CD4-positive, alpha-beta memory T cell (primary cell): ENCODE data around the gene CTTNBP2NL. TPM values are rescaled to one million over a fixed set of nuclear protein-coding genes. Genes with fewer than 3 reads are reported as not detected.
"Not testable (repeated sequence)": the region's sequence is repeated elsewhere in the genome, so short reads cannot be mapped to it uniquely, and the experiment has no call there.

Experiments used
- CTCF ChIA-PET: fragments of 350-600 bp; sonication (Branson Sonifier 250); formaldehyde crosslinking; loops from one replicate; lab custom pipeline; 2021; ENCODE audit warnings: inconsistent platforms; ENCODE audit not compliant: partially characterized antibody; lab: Charles Lee
- POLR2A ChIA-PET: fragments of 350-600 bp; sonication (Branson Sonifier 250); formaldehyde crosslinking; loops from one replicate; lab custom pipeline; 2021; ENCODE audit not compliant: partially characterized antibody; lab: Charles Lee
- DNase-seq, 5 donors: peaks; one replicate each; pipeline versions ENCODE4 v3.0.0 to v3.0.0-alpha.2; 2020 to 2022; ENCODE audit warnings: mixed read lengths in 1 of 5
- H3K27ac ChIP-seq: one replicate; pipeline ENCODE4 v1.7.0; 2013; ENCODE audit warnings: low read depth, low read length
- H3K27me3 ChIP-seq: 2 replicates; pipeline ENCODE4 v1.7.0; 2013; ENCODE audit warnings: mild to moderate bottlenecking, low read length, moderate library complexity; ENCODE audit not compliant: insufficient read depth
- H3K36me3 ChIP-seq: 2 replicates; pipeline ENCODE4 v1.7.0; 2013; ENCODE audit warnings: mild to moderate bottlenecking, low read length, moderate library complexity; ENCODE audit not compliant: insufficient read depth
- H3K4me1 ChIP-seq: 2 replicates; pipeline ENCODE4 v1.7.0; 2013; ENCODE audit warnings: mild to moderate bottlenecking, low read length, moderate library complexity; ENCODE audit not compliant: insufficient read depth
- H3K4me3 ChIP-seq, 2 donors: one replicate each; pipeline ENCODE4 v1.7.0; 2013; ENCODE audit warnings: low read length in 2 of 2, mild to moderate bottlenecking in 1 of 2
- H3K9me3 ChIP-seq, 2 donors: one replicate each; pipeline ENCODE4 v1.7.0; 2013; ENCODE audit warnings: low read length in 2 of 2, control low read depth in 1 of 2; ENCODE audit not compliant: control insufficient read depth in 1 of 2
- H3K27ac Mint-ChIP-seq, 7 donors: one replicate each; pipeline ENCODE4 v1.8.0; 2020 to 2021; ENCODE audit warnings: mixed read lengths in 7 of 7, mild to moderate bottlenecking in 6 of 7, inconsistent platforms in 3 of 7, moderate library complexity in 3 of 7
- H3K27me3 Mint-ChIP-seq, 2 donors: one replicate each; pipeline ENCODE4 v1.8.0; 2020 to 2021; ENCODE audit warnings: mixed read lengths in 2 of 2
- H3K36me3 Mint-ChIP-seq, 2 donors: one replicate each; pipeline ENCODE4 v1.8.0; 2020 to 2021; ENCODE audit warnings: mixed read lengths in 2 of 2, inconsistent platforms in 1 of 2, mild to moderate bottlenecking in 1 of 2
- H3K4me1 Mint-ChIP-seq, 4 donors: one replicate each; pipeline ENCODE4 v1.8.0; 2020 to 2021; ENCODE audit warnings: mixed read lengths in 4 of 4, mild to moderate bottlenecking in 1 of 4
- H3K4me3 Mint-ChIP-seq, 8 donors: one replicate each; pipeline ENCODE4 v1.8.0; 2020 to 2021; ENCODE audit warnings: mixed read lengths in 8 of 8, mild to moderate bottlenecking in 7 of 8, moderate library complexity in 6 of 8, inconsistent platforms in 3 of 8
- H3K9me3 Mint-ChIP-seq, 8 donors: one replicate each; pipeline ENCODE4 v1.8.0; 2020 to 2021; ENCODE audit warnings: mixed read lengths in 8 of 8, mild to moderate bottlenecking in 5 of 8, inconsistent platforms in 3 of 8, moderate library complexity in 1 of 8
- intact Hi-C: fragments of 100-400 bp; cut with micrococcal nuclease; formaldehyde crosslinking; loops from one replicate; pipeline ENCODE4 v1.15.1; 2023
- polyA plus RNA-seq, 2 donors: library from polyadenylated mRNA; unstranded; fragments of 300-500 nt; fragmentation: Illumina TruSeq; gene quantifications; one replicate each; pipeline ENCODE4 v1.2.3, GENCODE V29; 2021
- total RNA-seq, 2 experiments: library from RNA; stranded (reverse); gene quantifications; one replicate each; pipeline ENCODE4 v1.2.3, GENCODE V29; 2021

Gene CTTNBP2NL
- total and polyA plus RNA-seq, 4 experiments from 2014 or later, result 0.24 to 0.84 (median 0.47) TPM; not detected in 1

DNA sequence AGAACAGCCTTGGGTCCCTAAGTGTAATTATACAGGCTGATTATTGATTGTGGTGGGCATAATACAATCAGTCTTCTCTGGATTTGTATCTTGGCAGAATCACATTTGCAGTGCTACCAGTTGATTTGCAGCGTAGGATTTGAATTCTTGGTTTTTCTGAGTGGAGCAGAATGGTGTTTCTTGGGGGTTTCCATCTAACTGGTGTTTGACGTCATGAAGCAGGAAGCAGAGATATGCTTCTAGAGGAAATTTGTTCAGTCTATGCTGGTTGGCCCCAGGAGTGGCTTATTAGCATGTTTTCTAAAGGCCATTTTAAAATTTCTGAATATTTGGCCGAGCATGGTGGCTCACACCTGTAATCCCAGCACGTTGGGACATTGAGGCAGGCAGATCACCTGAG lies 3.4 kb downstream of the CTTNBP2NL start:
- Histone ChIP-seq H3K36me3 (no peaks in the 10 kb centered on the region), H3K27me3 (no peaks in the 10 kb centered on the region), H3K4me3 (no peak overlapping the region), H3K4me1 (peaks cover 15% of the 10 kb centered on the region), H3K9me3 (no peaks in the 10 kb centered on the region), H3K27ac (no peak overlapping the region)
- Mint-ChIP-seq H3K4me1 (peaks cover 12 to 23% (median 16%) of the 10 kb centered on the region in 4 donors), H3K9me3 (no peaks in the 10 kb centered on the region), H3K27me3 (peaks cover 0 to 11% of the 10 kb centered on the region in 2 donors), H3K4me3 (no peak overlapping the region), H3K36me3 (peaks cover 0 to 5% of the 10 kb centered on the region in 2 donors), H3K27ac (no peak overlapping the region)
- CTCF ChIA-PET, result interaction anchor here (0.6 kb wide), 1 partner anchor 305 kb away, joined by 4 read pairs; no protein-coding TSS in a partner anchor
- DNase-seq, result peak in 1 of 5 donors; percentile 10
- POLR2A ChIA-PET, result no interaction called here
- intact Hi-C loops, result no loop called here

DNA sequence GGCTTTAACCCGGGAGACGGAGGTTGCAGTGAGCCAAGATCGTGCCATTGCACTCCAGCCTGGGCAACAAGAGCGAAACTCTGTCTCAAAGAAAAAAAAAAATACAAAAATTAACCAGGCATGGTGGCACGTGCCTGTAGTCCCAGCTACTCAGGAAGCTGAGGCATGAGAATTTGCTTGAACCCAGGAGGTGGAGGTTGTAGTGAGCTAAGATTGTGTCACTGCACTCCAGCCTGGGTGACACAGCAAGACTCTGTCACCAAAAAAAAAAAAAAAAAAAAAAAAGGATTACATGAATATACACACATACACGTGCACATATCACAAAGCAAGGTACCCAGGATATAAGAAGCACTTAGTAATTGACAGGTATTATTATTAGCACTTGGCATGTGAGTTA lies 4.7 kb downstream of the CTTNBP2NL start:
- H3K4me1 ChIP-seq, H3K9me3 ChIP-seq, H3K4me3 ChIP-seq, H3K36me3 ChIP-seq, intact Hi-C loops, H3K4me3 Mint-ChIP-seq, H3K36me3 Mint-ChIP-seq, H3K9me3 Mint-ChIP-seq, H3K27ac Mint-ChIP-seq, DNase-seq, H3K27me3 ChIP-seq, POLR2A ChIA-PET, H3K27ac ChIP-seq, H3K27me3 Mint-ChIP-seq: not testable (repeated sequence)
- CTCF ChIA-PET, result interaction anchor here (1.2 to 2.3 kb wide), 2 partner anchors 9 to 31 kb away, joined by 3 to 10 read pairs; no protein-coding TSS in a partner anchor
- H3K4me1 Mint-ChIP-seq, result peaks cover 6 to 17% (median 9%) of the 10 kb centered on the region in 4 donors

DNA sequence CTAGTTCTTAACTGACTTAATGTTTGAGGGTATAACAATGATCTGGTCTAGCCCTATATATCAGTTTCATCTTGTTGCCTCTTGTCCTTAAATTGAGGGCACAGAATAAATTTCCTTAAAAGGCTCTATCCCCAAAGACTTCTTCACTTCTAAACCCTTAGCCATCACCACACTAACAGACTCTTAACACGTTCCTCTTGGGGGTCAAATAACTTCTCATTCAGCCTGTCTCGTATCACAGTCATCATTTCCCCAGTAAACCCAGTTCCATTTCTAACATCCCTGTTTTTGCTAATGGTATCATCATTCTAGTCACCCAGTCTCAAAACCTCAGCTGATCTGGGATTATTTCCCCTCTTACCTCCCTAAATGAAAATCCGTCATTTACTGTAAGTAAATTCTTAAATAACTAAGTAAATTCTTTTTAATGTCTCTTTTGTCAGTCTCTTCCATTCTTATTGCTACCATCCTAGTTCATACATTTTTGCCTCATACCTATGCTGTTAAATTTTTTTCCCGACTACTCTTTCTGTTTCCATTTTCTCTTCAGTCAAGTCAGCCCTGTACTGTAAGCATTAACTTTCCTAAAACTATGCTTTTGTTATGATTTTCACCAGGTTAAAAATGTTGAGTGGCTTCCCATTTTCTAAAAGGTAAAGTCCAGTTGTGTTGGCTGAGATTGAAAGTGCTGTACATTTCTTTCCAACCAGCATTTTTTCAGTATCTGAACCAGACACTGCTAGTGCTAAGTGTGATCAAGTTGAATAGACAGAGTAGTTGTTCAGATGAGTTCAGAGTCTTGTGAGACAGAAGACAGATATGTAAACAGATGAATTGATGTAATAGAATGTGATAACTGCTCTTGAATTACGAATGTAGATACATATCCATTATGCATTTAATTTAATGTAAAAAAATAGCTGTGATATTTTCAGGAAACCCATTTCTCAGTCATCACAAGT lies 6.9 kb downstream of the CTTNBP2NL start:
- intact Hi-C loops, result no loop called here
- Mint-ChIP-seq H3K27ac (no peak overlapping the region), H3K36me3 (no peaks in the 10 kb centered on the region), H3K4me3 (no peak overlapping the region), H3K4me1 (peaks cover 0 to 2% (median 0%) of the 10 kb centered on the region in 4 donors), H3K9me3 (no peaks in the 10 kb centered on the region), H3K27me3 (peaks cover 0 to 4% of the 10 kb centered on the region in 2 donors)
- no peaks in the 10 kb centered on the region for H3K4me1 ChIP-seq
- no peaks in the 10 kb centered on the region for H3K9me3 ChIP-seq
- no peaks in the 10 kb centered on the region for H3K27me3 ChIP-seq
- CTCF ChIA-PET, result no interaction called here
- DNase-seq, result no peak
- POLR2A ChIA-PET, result no interaction called here
- H3K27ac ChIP-seq, result no peak overlapping the region
- H3K36me3 ChIP-seq, result no peaks in the 10 kb centered on the region
- H3K4me3 ChIP-seq, result no peak overlapping the region

DNA sequence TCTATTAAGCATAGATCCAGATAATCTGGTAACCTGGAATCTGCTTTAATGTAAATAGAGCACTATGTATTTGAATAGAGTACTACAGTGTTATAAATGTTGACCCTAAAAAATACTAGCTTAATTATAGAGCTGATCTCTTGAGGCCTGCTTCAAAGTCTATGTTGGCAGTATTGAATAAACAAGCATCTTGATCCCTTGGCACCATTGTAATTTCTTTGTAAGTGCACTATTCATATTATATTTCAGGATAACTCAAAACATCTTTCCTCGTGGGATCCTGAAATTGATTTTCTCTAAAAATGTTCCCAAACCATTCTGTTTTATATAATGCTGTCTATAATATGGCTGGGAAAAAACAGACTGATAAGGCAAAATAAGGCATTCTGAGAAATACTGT lies 10.8 kb downstream of the CTTNBP2NL start:
- POLR2A ChIA-PET, result no interaction called here
- Histone ChIP-seq H3K27ac (no peak overlapping the region), H3K4me1 (no peaks in the 10 kb centered on the region), H3K36me3 (no peaks in the 10 kb centered on the region), H3K4me3 (no peak overlapping the region), H3K9me3 (no peaks in the 10 kb centered on the region), H3K27me3 (no peaks in the 10 kb centered on the region)
- intact Hi-C loops, result no loop called here
- Mint-ChIP-seq H3K36me3 (no peaks in the 10 kb centered on the region), H3K4me1 (no peaks in the 10 kb centered on the region), H3K4me3 (no peak overlapping the region), H3K27ac (no peak overlapping the region), H3K9me3 (peaks cover 0 to 1% (median 0%) of the 10 kb centered on the region in 8 donors), H3K27me3 (peaks cover 0 to 4% of the 10 kb centered on the region in 2 donors)
- DNase-seq, result no peak
- CTCF ChIA-PET, result interaction anchor here (2.7 kb wide), 1 partner anchor 16 kb away, joined by 11 read pairs; no protein-coding TSS in a partner anchor

DNA sequence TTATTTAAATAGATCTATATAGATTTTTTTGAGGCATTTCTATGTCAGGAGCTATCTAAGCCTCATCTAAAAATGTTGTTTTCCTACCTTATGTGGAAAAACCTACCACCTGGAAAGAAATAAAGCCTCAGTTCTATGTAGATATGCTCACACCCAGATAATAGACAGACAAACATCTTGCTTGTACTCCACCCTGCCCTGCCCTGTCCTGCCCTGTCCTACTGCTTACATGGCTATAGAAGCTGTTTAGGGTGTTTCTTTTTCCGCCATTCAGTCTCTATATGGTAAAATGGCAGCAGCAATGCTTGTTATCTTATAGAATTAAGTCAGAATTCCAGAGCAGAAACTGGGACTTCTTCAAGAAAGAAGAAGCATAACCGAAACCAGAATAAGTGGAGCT lies 13.4 kb downstream of the CTTNBP2NL start:
- no peaks in the 10 kb centered on the region for H3K36me3 Mint-ChIP-seq
- H3K9me3 ChIP-seq, result no peaks in the 10 kb centered on the region
- ChIA-PET CTCF (interaction anchor here (1.9 to 4.1 kb wide), 2 partner anchors 18 to 57 kb away, joined by 13 read pairs; no protein-coding TSS in a partner anchor), POLR2A (no interaction called here)
- no peak overlapping the region for H3K27ac Mint-ChIP-seq
- H3K9me3 Mint-ChIP-seq, result peaks cover 0 to 1% (median 0%) of the 10 kb centered on the region in 8 donors
- H3K4me3 ChIP-seq, result no peak overlapping the region
- no peak for DNase-seq
- no peak overlapping the region for H3K4me3 Mint-ChIP-seq
- H3K27ac ChIP-seq, result no peak overlapping the region
- H3K4me1 Mint-ChIP-seq, result no peaks in the 10 kb centered on the region
- no peaks in the 10 kb centered on the region for H3K27me3 ChIP-seq
- H3K36me3 ChIP-seq, result no peaks in the 10 kb centered on the region
- H3K4me1 ChIP-seq, result no peaks in the 10 kb centered on the region
- peaks cover 0 to 4% of the 10 kb centered on the region in 2 donors for H3K27me3 Mint-ChIP-seq
- intact Hi-C loops, result no loop called here

DNA sequence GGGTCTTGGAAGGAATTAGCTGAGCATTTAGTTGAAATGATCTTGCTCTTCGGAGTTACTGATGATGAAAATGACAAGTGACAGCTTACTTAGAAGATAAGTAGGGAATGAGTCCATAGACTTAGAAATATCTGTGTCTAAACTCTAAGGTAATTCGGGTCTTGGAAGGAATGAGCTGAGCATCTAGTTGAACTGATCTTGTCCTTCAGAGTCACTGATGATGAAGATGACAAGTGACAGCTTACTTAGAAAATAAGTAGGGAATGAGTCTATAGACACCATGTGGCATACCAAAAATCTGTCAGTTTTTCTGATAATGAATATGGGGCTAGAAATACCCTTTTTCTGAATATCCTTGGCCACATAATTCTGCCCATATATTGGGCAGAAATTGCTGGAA lies 14.7 kb downstream of the CTTNBP2NL start:
- no peaks in the 10 kb centered on the region for H3K36me3 Mint-ChIP-seq
- no peak overlapping the region for H3K27ac Mint-ChIP-seq
- H3K4me1 Mint-ChIP-seq, result no peaks in the 10 kb centered on the region
- DNase-seq, result no peak
- Histone ChIP-seq H3K4me3 (no peak overlapping the region), H3K36me3 (no peaks in the 10 kb centered on the region), H3K9me3 (no peaks in the 10 kb centered on the region), H3K4me1 (no peaks in the 10 kb centered on the region), H3K27ac (no peak overlapping the region), H3K27me3 (no peaks in the 10 kb centered on the region)
- H3K27me3 Mint-ChIP-seq, result peaks cover 0 to 4% of the 10 kb centered on the region in 2 donors
- intact Hi-C loops, result no loop called here
- peaks cover 0 to 1% (median 0%) of the 10 kb centered on the region in 8 donors for H3K9me3 Mint-ChIP-seq
- ChIA-PET CTCF (interaction anchor here (1.9 to 4.1 kb wide), 2 partner anchors 19 to 55 kb away, joined by 13 read pairs; no protein-coding TSS in a partner anchor), POLR2A (no interaction called here)
- no peak overlapping the region for H3K4me3 Mint-ChIP-seq

DNA sequence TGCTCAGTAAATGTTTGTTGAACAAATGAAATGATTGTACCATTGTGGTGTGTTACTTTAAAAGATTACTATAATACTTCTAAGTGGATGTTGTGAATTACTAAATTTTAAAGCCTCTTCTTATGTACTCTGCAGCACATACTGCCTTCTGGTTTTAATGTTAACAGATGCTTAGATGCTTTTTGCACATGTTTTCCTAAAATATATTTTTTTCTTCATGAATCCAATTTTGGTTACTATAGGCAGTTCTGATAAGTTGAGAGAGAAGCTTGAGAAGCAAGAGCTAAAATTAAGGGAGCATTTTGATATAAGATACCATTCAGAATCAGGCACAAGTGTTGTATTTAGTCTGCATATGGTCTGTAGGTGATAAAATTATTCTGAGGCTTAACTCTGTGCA lies 21.3 kb downstream of the CTTNBP2NL start:
- Mint-ChIP-seq H3K4me3 (no peak overlapping the region), H3K9me3 (no peaks in the 10 kb centered on the region), H3K27me3 (peaks cover 3 to 4% of the 10 kb centered on the region in 2 donors), H3K27ac (no peak overlapping the region), H3K36me3 (no peaks in the 10 kb centered on the region), H3K4me1 (no peaks in the 10 kb centered on the region)
- H3K27me3 ChIP-seq, result no peaks in the 10 kb centered on the region
- no peaks in the 10 kb centered on the region for H3K36me3 ChIP-seq
- DNase-seq, result no peak
- H3K4me1 ChIP-seq, result no peaks in the 10 kb centered on the region
- CTCF ChIA-PET, result no interaction called here
- no peak overlapping the region for H3K27ac ChIP-seq
- intact Hi-C loops, result no loop called here
- POLR2A ChIA-PET, result no interaction called here
- no peaks in the 10 kb centered on the region for H3K9me3 ChIP-seq
- H3K4me3 ChIP-seq, result no peak overlapping the region
